Astrocyte (in vitro differentiated cells and primary cell): ENCODE measurements around the gene KIAA0825. TPM values are rescaled to one million over a fixed set of nuclear protein-coding genes. Genes with fewer than 3 reads are reported as not detected.

Experiments used
- DNase-seq: peaks from one replicate; pipeline ENCODE4 v3.0.0-alpha.2; 2010; ENCODE audit warnings: low read depth
- FAIRE-seq: peaks from 2 replicates; lab custom pipeline; 2011; peaks lifted over from hg19 to GRCh38; lab: Jason Lieb, UNC
- H2AFZ ChIP-seq: 2 replicates; pipeline ENCODE4 v1.6.0; 2012; ENCODE audit warnings: low read depth, low read length, inconsistent platforms
- H3K27ac ChIP-seq: 2 replicates; pipeline ENCODE4 v1.5.1; 2011; ENCODE audit warnings: low read depth, low read length, inconsistent platforms
- H3K27me3 ChIP-seq: 2 replicates; pipeline ENCODE4 v1.6.0; 2011; ENCODE audit warnings: low read length, inconsistent platforms; ENCODE audit not compliant: insufficient read depth
- H3K36me3 ChIP-seq: 2 replicates; pipeline ENCODE4 v1.5.1; 2011; ENCODE audit warnings: low read length, inconsistent platforms; ENCODE audit not compliant: insufficient read depth
- H3K4me1 ChIP-seq: 2 replicates; pipeline ENCODE4 v1.5.1; 2011; ENCODE audit warnings: low read length, inconsistent platforms; ENCODE audit not compliant: insufficient read depth
- H3K4me2 ChIP-seq: 2 replicates; pipeline ENCODE4 v1.6.0; 2012; ENCODE audit warnings: low read length, inconsistent platforms
- H3K4me3 ChIP-seq: 2 replicates; pipeline ENCODE4 v1.5.1; 2011; ENCODE audit warnings: low read depth, mild to moderate bottlenecking, low read length, inconsistent platforms; ENCODE audit not compliant: insufficient read depth
- H3K79me2 ChIP-seq: 2 replicates; pipeline ENCODE4 v1.6.0; 2012; ENCODE audit warnings: mild to moderate bottlenecking, low read length, inconsistent platforms; ENCODE audit not compliant: insufficient read depth
- H3K9ac ChIP-seq: 2 replicates; pipeline ENCODE4 v1.6.0; 2012; ENCODE audit warnings: mild to moderate bottlenecking, low read length, inconsistent platforms
- H3K9me3 ChIP-seq: 2 replicates; pipeline ENCODE4 v1.5.1; 2012; ENCODE audit warnings: low read depth, mild to moderate bottlenecking, low read length, inconsistent platforms; ENCODE audit not compliant: insufficient read depth
- H4K20me1 ChIP-seq: 2 replicates; pipeline ENCODE4 v1.6.0; 2012; ENCODE audit warnings: low read length, inconsistent platforms; ENCODE audit not compliant: insufficient read depth
- H3K27ac Mint-ChIP-seq: one replicate; pipeline ENCODE4 v1.8.0; 2021; ENCODE audit warnings: mild to moderate bottlenecking, mixed read lengths; ENCODE audit not compliant: unreplicated experiment
- H3K27me3 Mint-ChIP-seq: one replicate; pipeline ENCODE4 v1.8.0; 2021; ENCODE audit warnings: low read depth, mixed read lengths; ENCODE audit not compliant: unreplicated experiment
- H3K36me3 Mint-ChIP-seq: one replicate; pipeline ENCODE4 v1.8.0; 2021; ENCODE audit warnings: low read depth, mixed read lengths; ENCODE audit not compliant: unreplicated experiment
- H3K4me1 Mint-ChIP-seq: one replicate; pipeline ENCODE4 v1.8.0; 2021; ENCODE audit warnings: low read depth, mixed read lengths; ENCODE audit not compliant: unreplicated experiment
- H3K4me3 Mint-ChIP-seq: one replicate; pipeline ENCODE4 v1.8.0; 2021; ENCODE audit warnings: mild to moderate bottlenecking, moderate library complexity, mixed read lengths; ENCODE audit not compliant: unreplicated experiment
- H3K9me3 Mint-ChIP-seq: one replicate; pipeline ENCODE4 v1.8.0; 2021; ENCODE audit warnings: mild to moderate bottlenecking, mixed read lengths; ENCODE audit not compliant: unreplicated experiment
- EZH2 ChIP-seq: IDR thresholded peaks from 2 replicates; pipeline ENCODE4 v1.6.1; 2012; ENCODE audit warnings: mild to moderate bottlenecking, low read length, inconsistent platforms; ENCODE audit not compliant: insufficient read depth
- total RNA-seq: library from RNA; stranded (reverse); gene quantifications from 2 replicates; pipeline ENCODE4 v1.2.1, GENCODE V29; 2021
- TF ChIP-seq, protein P1 (sequence below): IDR thresholded peaks from 2 replicates; pipeline ENCODE4 v1.5.1; 2011; ENCODE audit warnings: low read depth, mild to moderate bottlenecking, inconsistent platforms, low read length, moderate library complexity; ENCODE audit not compliant: insufficient read depth

Gene KIAA0825
- total RNA-seq, 1 donor from 2014 or later, result 2.5 TPM

GRCh38 chr5:94353605-94354004 lies 264.8 kb downstream of the KIAA0825 start:
- Mint-ChIP-seq H3K27me3 (no peaks in the 10 kb centered on the region), H3K4me3 (no peak overlapping the region), H3K27ac (no peak overlapping the region), H3K4me1 (no peaks in the 10 kb centered on the region), H3K9me3 (peaks cover 2% of the 10 kb centered on the region), H3K36me3 (no peaks in the 10 kb centered on the region)
- Histone ChIP-seq H3K4me2 (no peak overlapping the region), H3K9me3 (no peaks in the 10 kb centered on the region), H3K9ac (no peak overlapping the region), H2AFZ (no peak overlapping the region), H3K36me3 (no peaks in the 10 kb centered on the region), H3K4me1 (no peaks in the 10 kb centered on the region), H3K27ac (no peak overlapping the region), H3K79me2 (no peaks in the 10 kb centered on the region), H3K4me3 (no peak overlapping the region), H3K27me3 (no peaks in the 10 kb centered on the region), H4K20me1 (no peaks in the 10 kb centered on the region)
- DNase-seq (no peak), FAIRE-seq (no peak)
- TF ChIP-seq, protein P1, sequence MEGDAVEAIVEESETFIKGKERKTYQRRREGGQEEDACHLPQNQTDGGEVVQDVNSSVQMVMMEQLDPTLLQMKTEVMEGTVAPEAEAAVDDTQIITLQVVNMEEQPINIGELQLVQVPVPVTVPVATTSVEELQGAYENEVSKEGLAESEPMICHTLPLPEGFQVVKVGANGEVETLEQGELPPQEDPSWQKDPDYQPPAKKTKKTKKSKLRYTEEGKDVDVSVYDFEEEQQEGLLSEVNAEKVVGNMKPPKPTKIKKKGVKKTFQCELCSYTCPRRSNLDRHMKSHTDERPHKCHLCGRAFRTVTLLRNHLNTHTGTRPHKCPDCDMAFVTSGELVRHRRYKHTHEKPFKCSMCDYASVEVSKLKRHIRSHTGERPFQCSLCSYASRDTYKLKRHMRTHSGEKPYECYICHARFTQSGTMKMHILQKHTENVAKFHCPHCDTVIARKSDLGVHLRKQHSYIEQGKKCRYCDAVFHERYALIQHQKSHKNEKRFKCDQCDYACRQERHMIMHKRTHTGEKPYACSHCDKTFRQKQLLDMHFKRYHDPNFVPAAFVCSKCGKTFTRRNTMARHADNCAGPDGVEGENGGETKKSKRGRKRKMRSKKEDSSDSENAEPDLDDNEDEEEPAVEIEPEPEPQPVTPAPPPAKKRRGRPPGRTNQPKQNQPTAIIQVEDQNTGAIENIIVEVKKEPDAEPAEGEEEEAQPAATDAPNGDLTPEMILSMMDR, result no peak
- TF ChIP-seq EZH2, result no peak

DNA sequence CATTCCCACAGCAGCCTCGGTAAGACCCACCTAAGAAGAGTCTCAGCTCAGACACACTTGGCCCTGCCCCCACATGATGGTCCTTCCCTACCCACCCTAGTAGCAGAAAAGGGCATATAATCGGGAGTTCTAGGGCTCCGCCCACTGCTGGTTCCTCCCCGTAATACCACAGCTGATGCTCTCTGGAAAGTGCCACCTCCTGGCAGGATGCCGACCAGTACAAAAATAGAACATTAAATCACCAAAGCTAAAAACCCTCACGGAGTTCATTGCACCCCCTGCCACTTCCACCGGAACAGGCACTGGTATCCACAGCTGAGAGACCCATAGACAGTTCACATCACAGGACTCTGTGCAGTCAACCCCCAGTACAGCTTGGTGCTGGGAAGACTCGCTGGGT lies 271.3 kb downstream of the KIAA0825 start:
- Histone ChIP-seq H3K4me3 (no peak overlapping the region), H3K36me3 (no peaks in the 10 kb centered on the region), H4K20me1 (no peaks in the 10 kb centered on the region), H3K79me2 (no peaks in the 10 kb centered on the region), H2AFZ (no peak overlapping the region), H3K4me1 (no peaks in the 10 kb centered on the region), H3K9ac (no peak overlapping the region), H3K4me2 (no peak overlapping the region), H3K9me3 (no peaks in the 10 kb centered on the region), H3K27me3 (no peaks in the 10 kb centered on the region), H3K27ac (no peak overlapping the region)
- Mint-ChIP-seq H3K27ac (no peak overlapping the region), H3K9me3 (peaks cover 2% of the 10 kb centered on the region), H3K4me3 (no peak overlapping the region), H3K27me3 (no peaks in the 10 kb centered on the region), H3K36me3 (peaks cover 6% of the 10 kb centered on the region), H3K4me1 (no peaks in the 10 kb centered on the region)
- FAIRE-seq (no peak), DNase-seq (no peak)
- TF ChIP-seq, protein P1, result no peak
- no peak for TF ChIP-seq EZH2

GRCh38 chr5:94345257-94345656 lies 273.1 kb downstream of the KIAA0825 start:
- TF ChIP-seq, protein P1, result no peak
- no peak for TF ChIP-seq EZH2
- Mint-ChIP-seq H3K27me3 (no peaks in the 10 kb centered on the region), H3K4me3 (no peak overlapping the region), H3K27ac (no peak overlapping the region), H3K9me3 (peaks cover 2% of the 10 kb centered on the region), H3K4me1 (no peaks in the 10 kb centered on the region), H3K36me3 (peaks cover 6% of the 10 kb centered on the region)
- Histone ChIP-seq H4K20me1 (no peaks in the 10 kb centered on the region), H3K4me2 (no peak overlapping the region), H3K36me3 (no peaks in the 10 kb centered on the region), H3K9me3 (no peaks in the 10 kb centered on the region), H3K4me3 (no peak overlapping the region), H3K27ac (no peak overlapping the region), H3K4me1 (no peaks in the 10 kb centered on the region), H3K79me2 (no peaks in the 10 kb centered on the region), H2AFZ (no peak overlapping the region), H3K9ac (no peak overlapping the region), H3K27me3 (no peaks in the 10 kb centered on the region)
- no peak for DNase-seq
- no peak for FAIRE-seq
